Natural killer cell (primary cell): ENCODE measurements around the gene OPRD1. TPM values are rescaled to one million over a fixed set of nuclear protein-coding genes. Genes with fewer than 3 reads are reported as not detected.

Experiments used
- ATAC-seq, 3 donors: fragments of 150-1000 bp in 2 of 3; fragments of 200-7000 bp in 1 of 3; cut with Tn5 transposase; 1 replicate in 1 of 3; 2 replicates in 2 of 3; pipeline ENCODE4 v1.10.0; 2021; ENCODE audit warnings: mild to moderate bottlenecking in 2 of 3, moderate library complexity in 2 of 3
- DNase-seq, 2 donors: peaks; one replicate each; pipeline versions ENCODE4 v3.0.0 to v3.0.0-alpha.2; 2013 to 2021; ENCODE audit warnings: mixed read lengths in 1 of 2
- H3K27ac ChIP-seq: one replicate; pipeline ENCODE4 v1.5.1; 2013; ENCODE audit warnings: mild to moderate bottlenecking, low read length
- H3K27me3 ChIP-seq: one replicate; pipeline ENCODE4 v1.6.1; 2013; ENCODE audit warnings: low read length; ENCODE audit not compliant: control insufficient read depth, insufficient read depth
- H3K36me3 ChIP-seq: one replicate; pipeline ENCODE4 v1.6.1; 2013; ENCODE audit warnings: low read length; ENCODE audit not compliant: control insufficient read depth, insufficient read depth
- H3K4me1 ChIP-seq: one replicate; pipeline ENCODE4 v1.6.1; 2013; ENCODE audit warnings: low read length; ENCODE audit not compliant: control insufficient read depth, insufficient read depth
- H3K4me3 ChIP-seq: one replicate; pipeline ENCODE4 v1.5.1; 2013; ENCODE audit warnings: low read length
- H3K9me3 ChIP-seq: one replicate; pipeline ENCODE4 v1.6.1; 2013; ENCODE audit warnings: low read length; ENCODE audit not compliant: control insufficient read depth, insufficient read depth
- H3K27ac Mint-ChIP-seq, 2 donors: one replicate each; pipeline ENCODE4 v1.8.0; 2022; ENCODE audit warnings: mild to moderate bottlenecking in 2 of 2, mixed read lengths in 2 of 2, moderate library complexity in 1 of 2
- H3K27me3 Mint-ChIP-seq, 2 donors: one replicate each; pipeline ENCODE4 v1.8.0; 2022; ENCODE audit warnings: low read depth in 2 of 2, mixed read lengths in 2 of 2
- H3K36me3 Mint-ChIP-seq: one replicate; pipeline ENCODE4 v1.8.0; 2022; ENCODE audit warnings: mixed read lengths
- H3K4me1 Mint-ChIP-seq, 2 donors: one replicate each; pipeline ENCODE4 v1.8.0; 2022; ENCODE audit warnings: mixed read lengths in 2 of 2
- H3K4me3 Mint-ChIP-seq: one replicate; pipeline ENCODE4 v1.8.0; 2022; ENCODE audit warnings: mild to moderate bottlenecking, moderate library complexity, mixed read lengths
- H3K9me3 Mint-ChIP-seq, 2 donors: one replicate each; pipeline ENCODE4 v1.8.0; 2022; ENCODE audit warnings: mixed read lengths in 2 of 2
- CTCF ChIP-seq: fragments of 200-600 bp; IDR thresholded peaks from one replicate; pipeline ENCODE4 v1.8.0; 2022; ENCODE audit warnings: antibody characterized with exemption
- WGBS: methylation state at CpG from one replicate; pipeline ENCODE4 v1.1.7; 2013; ENCODE audit warnings: missing lambda C conversion rate; ENCODE audit not compliant: insufficient coverage; 5-methylcytosine and 5-hydroxymethylcytosine counted together
- intact Hi-C: fragments of 100-400 bp; cut with micrococcal nuclease; formaldehyde crosslinking; loops from one replicate; pipeline ENCODE4 v1.14.2; 2022
- total RNA-seq, 4 donors: library from RNA; stranded (reverse); fragments of 120-200 nt in 1 of 4; gene quantifications; one replicate each; pipeline versions ENCODE4 v1.2.3 to v1.2.4, GENCODE V29; 2013 to 2022

The OPRD1 gene
- total RNA-seq, 3 donors from 2014 or later (not counting 1 experiment from before 2014, with no cell fraction given): not detected

- no peaks in the 10 kb centered on the region for H3K27me3 Mint-ChIP-seq
- no peak overlapping the region for H3K27ac Mint-ChIP-seq
- Histone ChIP-seq H3K9me3 (no peaks in the 10 kb centered on the region), H3K27ac (no peak overlapping the region), H3K27me3 (no peaks in the 10 kb centered on the region), H3K4me1 (peaks cover 9% of the 10 kb centered on the region), H3K36me3 (no peaks in the 10 kb centered on the region), H3K4me3 (no peak overlapping the region)
- H3K4me1 Mint-ChIP-seq: peaks cover 8% of the 10 kb centered on the region in 2 donors
- H3K9me3 Mint-ChIP-seq: no peaks in the 10 kb centered on the region
- 83% methylated on average over 1 of the region's 2 CpGs for WGBS
- no peak overlapping the region for H3K4me3 Mint-ChIP-seq
- DNase-seq: no peak
- no peaks in the 10 kb centered on the region for H3K36me3 Mint-ChIP-seq
- TF ChIP-seq CTCF: no peak
- intact Hi-C loops: no loop called here
- no peak for ATAC-seq
Measured at GRCh38 chr1:28909198-28909597, 97.2 kb downstream of the OPRD1 start.

GRCh38 chr1:28910379-28911115 is 98.6 kb downstream of the OPRD1 start:
- no peak overlapping the region for H3K4me3 ChIP-seq
- H3K36me3 ChIP-seq: no peaks in the 10 kb centered on the region
- no peak for TF ChIP-seq CTCF
- H3K27me3 ChIP-seq: no peaks in the 10 kb centered on the region
- WGBS: 93% methylated on average over 7 of the region's 7 CpGs
- H3K36me3 Mint-ChIP-seq: no peaks in the 10 kb centered on the region
- H3K4me1 Mint-ChIP-seq: peaks cover 13 to 14% of the 10 kb centered on the region in 2 donors
- no peak overlapping the region for H3K4me3 Mint-ChIP-seq
- no peak overlapping the region for H3K27ac ChIP-seq
- intact Hi-C loops: no loop called here
- no peaks in the 10 kb centered on the region for H3K9me3 ChIP-seq
- no peaks in the 10 kb centered on the region for H3K9me3 Mint-ChIP-seq
- H3K27ac Mint-ChIP-seq: no peak overlapping the region
- no peaks in the 10 kb centered on the region for H3K27me3 Mint-ChIP-seq
- DNase-seq: no peak
- ATAC-seq: no peak
- peaks cover 10% of the 10 kb centered on the region for H3K4me1 ChIP-seq

- H3K4me3 ChIP-seq: peak overlapping the region; percentile 40
- WGBS: 33% methylated on average over 10 of the region's 10 CpGs
- no peaks in the 10 kb centered on the region for H3K36me3 Mint-ChIP-seq
- intact Hi-C loops: loop anchor here (1.0 kb wide), 1 partner anchor 13 kb away; no protein-coding TSS in a partner anchor
- H3K27ac ChIP-seq: peak overlapping the region; percentile 64
- DNase-seq: no peak
- TF ChIP-seq CTCF: no peak
- H3K27me3 ChIP-seq: no peaks in the 10 kb centered on the region
- H3K9me3 Mint-ChIP-seq: no peaks in the 10 kb centered on the region
- ATAC-seq: no peak
- H3K27me3 Mint-ChIP-seq: no peaks in the 10 kb centered on the region
- peaks cover 32% of the 10 kb centered on the region for H3K4me1 ChIP-seq
- no peaks in the 10 kb centered on the region for H3K36me3 ChIP-seq
- H3K4me1 Mint-ChIP-seq: peaks cover 41 to 43% of the 10 kb centered on the region in 2 donors
- H3K9me3 ChIP-seq: no peaks in the 10 kb centered on the region
- H3K27ac Mint-ChIP-seq: peak overlapping the region; percentile 81 to 86
- peak overlapping the region; percentile 93 for H3K4me3 Mint-ChIP-seq
Measured at GRCh38 chr1:28913786-28914227, 101.8 kb downstream of the OPRD1 start.
